Measurements from ENCODE around the gene FANCE. TPM values are rescaled to one million over a fixed set of nuclear protein-coding genes. Genes with fewer than 3 reads are reported as not detected.
"Not testable (repeated sequence)": the region's sequence is repeated elsewhere in the genome, so short reads cannot be mapped to it uniquely, and the experiment has no call there.

The FANCE gene
- total RNA-seq, 2 donors from 2014 or later, result 4.9 to 9.2 TPM

GRCh38 chr6:35428421-35429149, 23.6 kb upstream of the FANCE start:
- TF ChIP-seq, protein P1, sequence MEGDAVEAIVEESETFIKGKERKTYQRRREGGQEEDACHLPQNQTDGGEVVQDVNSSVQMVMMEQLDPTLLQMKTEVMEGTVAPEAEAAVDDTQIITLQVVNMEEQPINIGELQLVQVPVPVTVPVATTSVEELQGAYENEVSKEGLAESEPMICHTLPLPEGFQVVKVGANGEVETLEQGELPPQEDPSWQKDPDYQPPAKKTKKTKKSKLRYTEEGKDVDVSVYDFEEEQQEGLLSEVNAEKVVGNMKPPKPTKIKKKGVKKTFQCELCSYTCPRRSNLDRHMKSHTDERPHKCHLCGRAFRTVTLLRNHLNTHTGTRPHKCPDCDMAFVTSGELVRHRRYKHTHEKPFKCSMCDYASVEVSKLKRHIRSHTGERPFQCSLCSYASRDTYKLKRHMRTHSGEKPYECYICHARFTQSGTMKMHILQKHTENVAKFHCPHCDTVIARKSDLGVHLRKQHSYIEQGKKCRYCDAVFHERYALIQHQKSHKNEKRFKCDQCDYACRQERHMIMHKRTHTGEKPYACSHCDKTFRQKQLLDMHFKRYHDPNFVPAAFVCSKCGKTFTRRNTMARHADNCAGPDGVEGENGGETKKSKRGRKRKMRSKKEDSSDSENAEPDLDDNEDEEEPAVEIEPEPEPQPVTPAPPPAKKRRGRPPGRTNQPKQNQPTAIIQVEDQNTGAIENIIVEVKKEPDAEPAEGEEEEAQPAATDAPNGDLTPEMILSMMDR (IDR thresholded peaks at IDR 0.05), result no peak
- no peak for TF ChIP-seq POLR2A (IDR thresholded peaks at IDR 0.05)
- no peaks in the 10 kb centered on the region for H3K4me1 ChIP-seq
- H3K27ac ChIP-seq, result no peak overlapping the region
- 84 to 89% methylated on average over 10 of the region's 10 CpGs for WGBS, 2 donors
- H3K4me3 ChIP-seq, result no peak overlapping the region
- H3K27me3 ChIP-seq, result no peaks in the 10 kb centered on the region
- peaks cover 0 to 6% of the 10 kb centered on the region in 2 donors for H3K36me3 ChIP-seq (replicated peaks in 1 of 2; ENCODE audit: insufficient read depth in 1 of 2, low read depth in 2 of 2)
- intact Hi-C loops (cut with DNase I), result no loop called here
- DNase-seq, result no peak
- ATAC-seq, result no peak
- H3K9me3 ChIP-seq, result peaks cover 0 to 7% (median 2%) of the 10 kb centered on the region in 3 donors

DNA sequence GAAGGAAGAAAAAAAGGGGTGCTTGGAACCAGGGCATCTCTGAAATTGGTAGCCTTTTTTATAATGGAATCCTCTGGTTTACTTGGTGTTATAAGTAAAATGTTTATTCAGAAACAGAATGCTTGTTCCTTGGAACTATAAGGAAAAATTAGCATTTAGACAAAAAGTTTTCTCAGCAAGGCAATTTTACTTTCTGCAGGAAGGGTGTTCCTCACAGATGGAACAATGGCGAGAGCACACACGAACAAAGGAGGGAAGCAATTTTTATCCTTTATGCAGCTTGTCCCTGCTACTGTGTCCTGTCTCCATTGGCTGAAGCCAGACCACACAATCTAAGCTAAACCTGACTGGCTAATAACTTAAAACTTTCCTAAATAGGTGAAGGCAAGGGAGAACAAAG, 22.7 kb upstream of the FANCE start:
- no peak for ATAC-seq
- Histone ChIP-seq H3K4me1 (no peaks in the 10 kb centered on the region), H3K27me3 (no peaks in the 10 kb centered on the region), H3K9me3 (peaks cover 0 to 7% (median 2%) of the 10 kb centered on the region in 3 donors), H3K4me3 (no peak overlapping the region), H3K36me3 (replicated peaks in 1 of 2; ENCODE audit: insufficient read depth in 1 of 2, low read depth in 2 of 2) (peaks cover 0 to 5% of the 10 kb centered on the region in 2 donors), H3K27ac (no peak overlapping the region)
- 96 to 97% methylated on average over 2 of the region's 2 CpGs for WGBS, 2 donors
- TF ChIP-seq, protein P1 (IDR thresholded peaks at IDR 0.05), result no peak
- no peak for TF ChIP-seq POLR2A (IDR thresholded peaks at IDR 0.05)
- intact Hi-C loops (cut with DNase I), result no loop called here
- no peak for DNase-seq

DNA sequence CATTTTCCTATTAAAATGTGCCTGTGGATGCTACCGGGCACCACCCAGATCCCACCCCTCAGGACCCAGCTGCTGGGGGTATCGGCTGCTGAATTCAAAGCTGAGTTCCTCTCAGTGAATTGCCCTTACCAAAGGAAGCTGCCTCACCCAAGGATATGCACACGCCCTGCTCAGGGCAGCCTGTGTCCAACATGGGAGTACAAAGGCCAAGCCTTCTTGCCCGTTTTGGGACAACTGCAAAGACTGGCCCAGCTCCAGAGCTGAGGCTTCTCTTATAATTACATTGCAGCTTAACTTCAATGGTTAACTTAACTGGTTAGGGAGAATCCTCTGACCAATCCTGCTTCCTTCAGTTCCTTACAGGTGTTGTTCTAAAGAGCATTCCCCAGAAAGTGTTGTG, 19.8 kb upstream of the FANCE start:
- H3K4me3 ChIP-seq, result no peak overlapping the region
- H3K4me1 ChIP-seq, result no peaks in the 10 kb centered on the region
- intact Hi-C loops (cut with DNase I), result no loop called here
- H3K36me3 ChIP-seq (replicated peaks in 1 of 2; ENCODE audit: insufficient read depth in 1 of 2, low read depth in 2 of 2), result no peaks in the 10 kb centered on the region
- 63 to 74% methylated on average over 4 of the region's 4 CpGs for WGBS, 2 donors
- no peaks in the 10 kb centered on the region for H3K27me3 ChIP-seq
- TF ChIP-seq, protein P1 (IDR thresholded peaks at IDR 0.05), result no peak
- TF ChIP-seq POLR2A (IDR thresholded peaks at IDR 0.05), result no peak
- no peak for DNase-seq
- no peak overlapping the region for H3K27ac ChIP-seq
- peaks cover 0 to 7% (median 2%) of the 10 kb centered on the region in 3 donors for H3K9me3 ChIP-seq
- ATAC-seq, result no peak

DNA sequence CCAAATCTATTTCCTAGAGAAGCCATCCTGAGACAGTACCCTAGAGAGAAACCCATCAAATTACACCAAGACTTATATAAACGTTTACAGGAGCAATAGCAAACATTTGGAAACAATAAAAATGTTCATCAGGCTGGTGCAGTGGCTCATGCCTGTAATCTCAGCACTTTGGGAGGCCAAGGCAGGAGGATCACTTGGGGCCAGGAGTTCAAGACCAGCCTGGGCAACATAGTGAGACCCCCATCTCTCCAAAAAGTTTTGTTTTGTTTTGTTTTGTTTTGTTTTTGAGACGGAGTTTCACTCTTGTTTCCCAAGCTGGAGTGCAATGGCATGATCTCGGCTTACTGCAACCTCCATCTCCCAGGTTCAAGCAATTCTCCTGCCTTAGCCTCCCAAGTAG, 19.4 kb upstream of the FANCE start:
- H3K27ac ChIP-seq; H3K27me3 ChIP-seq; H3K4me3 ChIP-seq; H3K9me3 ChIP-seq; DNase-seq; ATAC-seq; H3K4me1 ChIP-seq; H3K36me3 ChIP-seq (replicated peaks in 1 of 2; ENCODE audit: insufficient read depth in 1 of 2, low read depth in 2 of 2); intact Hi-C loops (cut with DNase I): not testable (repeated sequence)
- 66 to 78% methylated on average over 3 of the region's 3 CpGs for WGBS, 2 donors

GRCh38 chr6:35435074-35435837, 16.9 kb upstream of the FANCE start:
- no peaks in the 10 kb centered on the region for H3K9me3 ChIP-seq
- no peak overlapping the region for H3K27ac ChIP-seq
- no peaks in the 10 kb centered on the region for H3K4me1 ChIP-seq
- intact Hi-C loops (cut with DNase I), result no loop called here
- H3K36me3 ChIP-seq (replicated peaks in 1 of 2; ENCODE audit: insufficient read depth in 1 of 2, low read depth in 2 of 2), result no peaks in the 10 kb centered on the region
- no peak overlapping the region for H3K4me3 ChIP-seq
- ATAC-seq, result no peak
- DNase-seq, result no peak
- no peaks in the 10 kb centered on the region for H3K27me3 ChIP-seq
- 62 to 68% methylated on average over 14 to 15 of the region's 16 CpGs for WGBS, 2 donors
- TF ChIP-seq, protein P1 (IDR thresholded peaks at IDR 0.05), result no peak
- TF ChIP-seq POLR2A (IDR thresholded peaks at IDR 0.05), result no peak

Measured in body of pancreas (tissue), 4 donors.